NCI-H1105 (cell line): ENCODE results near the gene FRMD5.

ENCODE experiments used
- DNase-seq: peaks from one replicate; lab custom pipeline; 2025; lab: John Stamatoyannopoulos, UW

Gene FRMD5

DNA sequence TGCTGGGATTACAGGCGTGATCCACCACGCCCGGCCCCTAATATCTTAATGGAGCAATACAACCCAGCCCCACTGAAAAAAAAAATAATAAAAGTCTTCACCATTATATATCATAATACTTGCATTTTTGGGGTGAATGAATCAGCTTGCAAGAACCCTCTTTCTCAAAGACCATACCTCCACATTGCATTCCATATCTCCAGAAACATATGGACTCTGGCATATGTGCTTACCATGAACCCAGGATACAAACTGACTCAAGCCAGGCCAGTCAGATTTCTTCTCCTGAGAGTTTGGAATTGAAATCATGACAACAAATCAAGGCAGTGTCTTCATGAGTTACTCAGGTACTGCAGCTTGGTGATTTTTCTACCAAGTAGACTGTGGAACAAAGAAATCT lies 101.2 kb downstream of the FRMD5 start:
- no peak for DNase-seq

DNA sequence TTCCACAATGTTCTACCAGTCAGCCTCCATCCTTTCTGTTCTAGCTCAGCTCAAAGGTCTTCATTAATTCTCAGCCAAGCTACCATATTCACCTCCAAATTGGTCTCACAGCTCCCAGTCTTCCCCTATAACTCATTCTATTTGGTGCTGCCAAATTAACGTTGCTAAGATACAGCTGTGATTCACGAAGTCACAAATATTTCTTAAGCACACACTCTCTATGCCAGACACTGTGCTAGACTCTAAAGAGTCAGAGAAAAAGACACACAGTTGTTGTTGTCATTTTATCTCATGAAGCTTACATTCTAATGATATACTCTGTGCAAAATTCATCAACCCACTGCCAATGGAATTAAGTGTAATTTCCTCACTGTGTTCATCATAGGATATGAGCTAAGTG lies 102.8 kb downstream of the FRMD5 start:
- DNase-seq: no peak

- DNase-seq: no peak
Observed at GRCh38 chr15:44087578-44088465, 107.2 kb downstream of the FRMD5 start.

DNA sequence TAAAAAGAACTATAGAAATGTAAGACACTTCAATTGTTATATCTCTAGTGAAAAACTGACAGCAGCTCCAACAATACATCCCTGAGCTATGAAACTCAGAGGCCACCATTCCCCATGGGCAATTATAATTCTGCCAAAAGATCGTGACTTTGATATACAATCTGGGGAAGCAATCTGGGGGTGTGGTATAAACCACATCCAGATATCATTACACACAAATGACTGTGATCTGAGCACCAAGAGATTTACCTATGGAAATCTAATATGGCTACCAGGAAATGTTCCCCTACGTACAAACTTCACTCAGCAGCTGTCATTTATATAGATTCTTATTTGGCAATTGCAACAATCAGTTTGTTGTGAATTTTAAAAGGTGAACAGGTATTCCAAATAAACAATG lies 110.3 kb downstream of the FRMD5 start:
- DNase-seq: no peak

- no peak for DNase-seq
Observed at GRCh38 chr15:44084171-44084570, 110.9 kb downstream of the FRMD5 start.

DNA sequence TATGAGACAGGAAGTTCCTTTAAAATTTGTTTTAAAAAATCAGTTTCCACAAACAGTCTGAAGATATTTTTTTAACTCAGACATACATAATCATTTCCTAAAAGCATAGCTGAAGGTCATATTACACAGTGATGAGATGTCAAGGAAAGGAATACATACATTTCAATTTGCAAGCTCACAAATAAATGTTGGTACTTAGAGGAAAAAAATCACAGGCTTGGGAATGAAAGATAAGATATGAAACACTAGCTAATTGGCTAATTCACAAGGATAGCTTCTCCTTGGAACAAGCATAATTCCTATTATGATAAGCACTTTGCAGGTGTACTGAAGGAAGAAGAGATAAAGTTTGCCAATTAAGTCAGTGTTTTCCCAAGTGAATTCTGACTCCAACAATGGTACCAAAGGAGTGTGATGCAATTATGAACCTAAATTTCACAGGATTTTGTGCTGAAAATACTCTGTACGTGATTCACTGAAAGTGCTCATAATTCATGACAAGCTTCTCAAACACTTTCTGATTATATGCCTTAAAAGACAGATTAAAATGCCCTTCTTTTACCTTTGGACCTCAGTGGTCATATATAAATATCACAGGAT lies 112.4 kb downstream of the FRMD5 start:
- DNase-seq: no peak

DNA sequence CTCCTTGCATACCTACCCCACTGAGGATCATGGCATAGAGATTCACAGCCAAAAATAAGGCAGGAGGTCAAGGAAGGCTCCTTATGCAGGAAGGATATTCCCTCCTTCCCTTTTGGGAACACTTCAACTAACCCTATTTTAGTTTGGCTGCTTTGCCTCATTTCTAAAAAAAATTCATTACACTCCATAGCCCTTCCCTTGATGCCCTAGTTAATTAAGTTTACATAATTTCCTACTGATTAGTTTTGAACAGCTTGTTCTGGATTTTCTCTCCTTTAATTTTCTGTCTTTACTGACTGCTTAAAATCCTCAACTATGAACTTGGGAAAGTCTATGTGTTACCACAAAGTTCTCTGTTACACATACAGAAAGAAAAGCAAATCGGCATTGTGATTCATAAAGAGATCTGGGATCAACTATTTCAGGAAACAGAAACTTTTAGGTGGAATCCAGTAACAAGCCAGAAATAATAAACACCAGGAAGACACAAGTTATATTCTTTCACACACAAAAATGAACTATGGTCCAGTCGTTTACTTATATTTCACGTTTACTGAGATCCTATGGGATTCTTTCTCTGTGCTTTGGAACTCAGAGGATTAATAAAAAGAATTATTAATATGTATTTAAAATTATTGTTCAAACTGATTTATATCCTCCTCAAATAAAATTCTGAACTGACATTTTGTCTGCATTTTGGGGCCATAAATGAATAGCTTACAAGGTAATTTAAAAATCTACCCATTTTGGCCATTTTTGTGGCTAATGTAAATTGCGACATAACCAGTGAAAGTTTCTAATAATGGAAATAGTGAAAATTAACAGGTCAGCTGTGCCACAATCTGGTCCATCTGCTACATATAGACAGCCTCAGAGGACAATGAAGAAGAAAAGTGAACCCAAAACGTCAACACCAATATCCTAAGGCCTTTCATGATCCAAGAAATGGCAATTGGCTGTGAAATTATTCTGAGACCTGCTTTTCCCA lies 113.8 kb downstream of the FRMD5 start:
- DNase-seq: no peak

DNA sequence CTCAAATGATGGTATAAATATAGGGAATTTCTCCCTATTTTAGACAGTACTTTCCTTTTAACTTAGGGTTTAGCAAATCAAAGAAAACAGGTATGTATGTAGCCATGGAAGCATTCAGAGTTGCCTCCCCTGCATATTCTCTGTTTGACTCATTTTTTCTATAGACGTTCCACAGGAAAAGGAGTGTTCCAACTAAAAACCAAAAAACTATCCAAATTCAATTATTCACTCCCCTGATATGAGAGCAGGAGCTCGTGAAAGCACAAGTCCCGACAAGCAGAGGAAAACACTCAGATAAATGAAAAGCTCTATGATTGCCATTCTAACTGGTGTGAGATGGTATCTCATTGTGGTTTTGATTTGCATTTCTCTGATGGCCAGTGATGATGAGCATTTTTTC lies 119.5 kb downstream of the FRMD5 start:
- DNase-seq: no peak

DNA sequence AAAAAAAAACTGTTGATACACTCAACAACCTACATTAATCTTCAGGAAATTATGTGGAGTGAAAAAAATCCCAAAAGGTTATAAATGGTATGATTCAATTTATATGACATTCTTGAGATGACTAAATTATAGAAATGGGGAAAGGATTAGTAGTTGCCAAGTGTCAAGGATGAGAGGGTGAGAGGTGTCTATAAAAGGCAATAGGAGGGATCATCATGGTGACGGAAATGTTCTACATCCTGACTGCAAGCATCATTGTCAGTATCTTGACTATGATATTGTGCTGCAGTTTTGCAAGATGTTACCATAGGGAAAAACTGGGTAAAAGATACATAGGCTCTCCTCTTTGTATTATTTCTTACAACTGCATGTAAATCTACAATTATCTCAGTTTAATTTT lies 125.6 kb downstream of the FRMD5 start:
- no peak for DNase-seq

DNA sequence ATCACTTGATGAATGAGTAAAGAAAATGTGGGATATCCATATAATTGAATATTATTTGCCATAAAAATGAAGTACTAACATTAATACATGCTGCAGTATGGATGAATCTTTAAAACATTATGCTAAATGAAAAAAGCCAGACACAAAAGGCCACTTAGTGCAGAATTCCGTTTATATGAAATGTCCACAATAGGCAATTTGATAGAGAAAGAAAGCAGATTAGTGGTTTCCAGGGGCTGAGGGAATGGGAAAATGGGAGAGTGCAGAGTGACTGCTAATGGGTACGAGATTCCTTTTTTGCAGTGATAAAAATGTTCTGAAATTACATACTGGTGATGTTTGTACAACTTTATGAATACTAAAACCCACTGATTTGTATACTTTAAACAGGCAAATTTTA lies 126.7 kb downstream of the FRMD5 start:
- DNase-seq: no peak

GRCh38 chr15:44066211-44066827 lies 128.8 kb downstream of the FRMD5 start:
- peak; percentile 33 for DNase-seq

DNA sequence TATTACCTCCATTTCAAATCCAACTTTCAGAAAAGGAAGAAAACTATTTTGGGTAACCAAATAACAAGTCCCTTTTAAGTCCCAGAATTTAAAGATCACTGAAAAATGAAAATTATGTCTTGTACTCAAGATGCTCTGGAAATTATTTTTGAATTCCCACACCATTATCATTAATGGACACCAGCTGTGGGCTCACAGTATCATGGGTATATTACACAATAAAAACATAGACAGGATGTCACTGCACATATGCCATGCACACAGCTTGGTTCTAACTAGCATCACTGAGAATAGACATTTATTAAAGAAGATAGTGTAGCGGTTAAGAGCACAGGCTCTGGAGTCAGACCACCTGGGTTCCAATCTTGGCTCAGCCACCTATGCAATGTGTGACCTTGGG lies 130.4 kb downstream of the FRMD5 start:
- DNase-seq: no peak

GRCh38 chr15:44058126-44058525 lies 136.9 kb downstream of the FRMD5 start:
- no peak for DNase-seq

DNA sequence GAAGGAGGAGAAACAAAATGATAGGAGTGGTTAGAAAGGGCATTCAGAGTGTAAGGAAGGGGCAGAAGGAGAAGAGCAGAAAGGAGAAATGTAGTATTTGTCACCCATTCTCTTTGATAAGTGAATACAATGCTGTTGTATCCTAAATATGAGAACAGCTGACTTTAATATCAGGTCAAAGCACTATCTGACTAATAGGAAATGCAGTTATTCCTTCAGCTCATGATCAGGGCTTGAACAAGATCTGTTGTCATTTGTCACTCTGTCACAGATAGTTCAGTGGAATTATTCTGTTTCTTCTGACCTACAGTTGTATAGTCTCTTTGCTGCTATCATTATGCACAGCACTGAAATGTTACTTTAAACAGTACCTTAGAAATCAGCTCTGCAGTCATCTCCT lies 149.4 kb downstream of the FRMD5 start:
- DNase-seq: no peak

GRCh38 chr15:44045217-44045616 lies 149.9 kb downstream of the FRMD5 start:
- no peak for DNase-seq

- no peak for DNase-seq
Observed at GRCh38 chr15:44038755-44039191, 156.3 kb downstream of the FRMD5 start.

GRCh38 chr15:44035781-44036699 lies 159.0 kb downstream of the FRMD5 start:
- DNase-seq: no peak

GRCh38 chr15:44034933-44035624 lies 160.0 kb downstream of the FRMD5 start:
- DNase-seq: no peak

DNA sequence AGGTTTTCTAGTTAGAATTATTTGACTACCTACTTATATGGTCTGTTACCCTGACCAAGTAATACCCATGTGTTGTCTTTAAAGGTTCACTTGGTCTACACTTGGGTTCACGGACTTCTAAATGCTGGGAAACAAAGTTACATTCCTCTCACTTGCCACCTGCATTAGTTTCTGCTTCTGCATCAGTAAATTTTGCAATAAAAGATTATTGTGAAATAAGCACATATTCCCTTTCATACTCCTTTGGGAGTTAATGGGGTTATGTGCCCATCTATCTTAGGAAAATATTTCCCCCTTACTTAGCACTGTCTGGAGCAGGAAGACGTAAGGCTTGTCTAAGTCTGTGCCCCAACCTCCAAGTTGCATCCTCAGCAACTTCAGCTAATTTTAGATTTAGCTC lies 160.7 kb downstream of the FRMD5 start:
- no peak for DNase-seq

GRCh38 chr15:44033894-44034293 lies 161.2 kb downstream of the FRMD5 start:
- no peak for DNase-seq
